Thoracic aorta (tissue), 2 donors: ENCODE data around the gene ZDHHC24. TPM values are rescaled to one million over a fixed set of nuclear protein-coding genes. Genes with fewer than 3 reads are reported as not detected.
"Not testable (repeated sequence)": the region's sequence is repeated elsewhere in the genome, so short reads cannot be mapped to it uniquely, and the experiment has no call there.

Source experiments
- ATAC-seq: fragments of 150-250 bp; one replicate; pipeline ENCODE4 v1.8.0; 2017; ENCODE audit warnings: low read depth; ENCODE audit not compliant: insufficient number of reproducible peaks, low FRiP score
- DNase-seq: peaks from one replicate; pipeline ENCODE4 v3.0.0-alpha.2; 2020; ENCODE audit warnings: low spot score
- H3K27ac ChIP-seq, 2 donors: fragments of 200-600 bp; sonication (generic); 1 replicate in 1 of 2; 2 replicates in 1 of 2; pipeline ENCODE4 v1.5.1; 2016; ENCODE audit warnings: mild to moderate bottlenecking in 2 of 2, moderate library complexity in 2 of 2
- H3K27me3 ChIP-seq: fragments of 200-600 bp; sonication (generic); replicated peaks from 2 replicates; pipeline ENCODE4 v1.6.0; 2016; ENCODE audit warnings: mild to moderate bottlenecking; ENCODE audit not compliant: insufficient read depth
- H3K36me3 ChIP-seq: fragments of 200-600 bp; sonication (generic); one replicate; pipeline ENCODE4 v1.5.1; 2016
- H3K4me1 ChIP-seq, 2 donors: fragments of 200-600 bp; sonication (generic); 1 replicate in 1 of 2; 2 replicates in 1 of 2; pipeline versions ENCODE4 v1.5.1 to v1.6.0; 2016; ENCODE audit warnings: low read depth in 2 of 2, mild to moderate bottlenecking in 1 of 2; ENCODE audit not compliant: control insufficient read depth in 1 of 2
- H3K4me3 ChIP-seq: fragments of 200-600 bp; sonication (generic); 2 replicates; pipeline ENCODE4 v1.5.1; 2016; ENCODE audit warnings: mild to moderate bottlenecking
- H3K9me3 ChIP-seq: fragments of 200-600 bp; sonication (generic); 2 replicates; pipeline ENCODE4 v1.5.1; 2016
- total RNA-seq, 2 donors: library from RNA; depleted of rRNA; stranded (reverse); fragments of >200 nt; gene quantifications; one replicate each; pipeline versions ENCODE4 v1.1.0 to v1.2.3, GENCODE V29; 2016
- TF ChIP-seq, protein P1 (sequence below): fragments of 200-600 bp; sonication (generic); IDR thresholded peaks from one replicate; pipeline ENCODE4 v1.5.1; 2019; ENCODE audit warnings: antibody characterized with exemption

The ZDHHC24 gene
- total RNA-seq, 2 donors from 2014 or later: 10.2 to 15.7 TPM

DNA sequence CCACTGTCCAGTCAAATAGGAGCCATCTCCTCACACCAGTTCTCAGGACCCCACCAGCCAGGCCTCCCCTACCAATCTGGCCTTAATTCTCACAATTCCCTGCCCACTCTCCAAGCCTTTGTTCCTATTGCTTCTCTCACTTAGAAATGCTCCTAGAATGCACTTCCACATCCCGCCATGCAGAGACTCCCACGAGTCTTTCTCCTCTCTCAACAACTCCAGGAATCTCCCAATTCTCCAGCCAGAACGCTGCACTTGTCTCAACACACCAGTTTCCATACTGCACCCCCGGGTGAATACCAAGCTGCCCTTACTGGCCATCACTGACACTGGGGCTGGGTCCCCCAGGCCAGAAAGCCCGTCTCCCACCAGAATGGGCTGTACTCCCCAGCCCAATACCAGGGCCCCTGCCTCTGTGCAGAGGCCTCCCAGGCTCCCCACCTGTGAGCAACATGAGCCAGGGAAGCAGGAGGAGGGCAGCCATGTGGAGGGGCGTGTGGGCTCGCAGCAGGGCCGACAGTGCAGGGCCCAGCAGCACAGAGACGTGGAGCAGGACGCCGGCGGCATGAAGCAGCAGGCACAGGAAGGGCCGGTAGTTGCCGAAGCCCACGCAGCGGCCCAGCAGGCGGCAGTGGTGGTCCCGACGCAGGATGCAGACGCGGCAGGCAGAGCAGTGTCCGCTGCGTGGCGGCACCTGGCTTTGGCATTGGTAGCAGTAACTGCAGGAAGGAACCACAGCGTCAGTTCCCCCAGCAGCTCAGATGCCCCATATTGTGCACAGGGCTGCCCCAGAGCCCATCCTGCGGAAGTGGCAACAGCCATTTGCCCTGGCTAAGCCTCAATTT lies 2.4 kb downstream of the ZDHHC24 start:
- Histone ChIP-seq H3K27me3 (no peaks in the 10 kb centered on the region), H3K27ac (no peak overlapping the region), H3K36me3 (peaks cover 4% of the 10 kb centered on the region), H3K4me3 (peak overlapping the region; percentile 19), H3K9me3 (no peaks in the 10 kb centered on the region), H3K4me1 (peaks cover 15 to 25% of the 10 kb centered on the region in 2 donors)
- ATAC-seq (no peak), DNase-seq (no peak)
- TF ChIP-seq, protein P1, sequence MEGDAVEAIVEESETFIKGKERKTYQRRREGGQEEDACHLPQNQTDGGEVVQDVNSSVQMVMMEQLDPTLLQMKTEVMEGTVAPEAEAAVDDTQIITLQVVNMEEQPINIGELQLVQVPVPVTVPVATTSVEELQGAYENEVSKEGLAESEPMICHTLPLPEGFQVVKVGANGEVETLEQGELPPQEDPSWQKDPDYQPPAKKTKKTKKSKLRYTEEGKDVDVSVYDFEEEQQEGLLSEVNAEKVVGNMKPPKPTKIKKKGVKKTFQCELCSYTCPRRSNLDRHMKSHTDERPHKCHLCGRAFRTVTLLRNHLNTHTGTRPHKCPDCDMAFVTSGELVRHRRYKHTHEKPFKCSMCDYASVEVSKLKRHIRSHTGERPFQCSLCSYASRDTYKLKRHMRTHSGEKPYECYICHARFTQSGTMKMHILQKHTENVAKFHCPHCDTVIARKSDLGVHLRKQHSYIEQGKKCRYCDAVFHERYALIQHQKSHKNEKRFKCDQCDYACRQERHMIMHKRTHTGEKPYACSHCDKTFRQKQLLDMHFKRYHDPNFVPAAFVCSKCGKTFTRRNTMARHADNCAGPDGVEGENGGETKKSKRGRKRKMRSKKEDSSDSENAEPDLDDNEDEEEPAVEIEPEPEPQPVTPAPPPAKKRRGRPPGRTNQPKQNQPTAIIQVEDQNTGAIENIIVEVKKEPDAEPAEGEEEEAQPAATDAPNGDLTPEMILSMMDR: peak; percentile 23

DNA sequence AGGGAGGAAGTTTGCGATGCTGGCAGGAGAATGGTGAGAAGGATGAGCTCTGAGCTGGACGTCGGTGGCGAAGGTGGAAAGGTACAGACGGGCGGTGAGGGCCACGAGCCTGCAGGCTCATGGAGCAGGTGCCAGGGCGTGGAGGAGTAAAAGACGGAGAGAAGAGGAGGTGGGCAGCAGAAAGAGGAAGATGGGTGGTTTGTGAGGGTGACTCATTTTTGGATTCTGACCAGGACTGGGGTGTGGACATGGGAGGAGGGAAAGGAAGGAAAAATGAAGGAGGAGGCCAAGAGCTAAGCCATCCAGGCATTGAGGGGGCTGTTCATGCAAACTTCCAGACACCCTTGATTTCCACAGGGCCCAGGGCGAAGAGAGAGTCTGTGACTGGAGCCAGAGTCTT lies 3.5 kb downstream of the ZDHHC24 start:
- TF ChIP-seq, protein P1: no peak
- Histone ChIP-seq H3K27ac (no peak overlapping the region), H3K27me3 (no peaks in the 10 kb centered on the region), H3K36me3 (peaks cover 4% of the 10 kb centered on the region), H3K9me3 (no peaks in the 10 kb centered on the region), H3K4me1 (peaks cover 15 to 25% of the 10 kb centered on the region in 2 donors), H3K4me3 (no peak overlapping the region)
- DNase-seq: no peak
- no peak for ATAC-seq

DNA sequence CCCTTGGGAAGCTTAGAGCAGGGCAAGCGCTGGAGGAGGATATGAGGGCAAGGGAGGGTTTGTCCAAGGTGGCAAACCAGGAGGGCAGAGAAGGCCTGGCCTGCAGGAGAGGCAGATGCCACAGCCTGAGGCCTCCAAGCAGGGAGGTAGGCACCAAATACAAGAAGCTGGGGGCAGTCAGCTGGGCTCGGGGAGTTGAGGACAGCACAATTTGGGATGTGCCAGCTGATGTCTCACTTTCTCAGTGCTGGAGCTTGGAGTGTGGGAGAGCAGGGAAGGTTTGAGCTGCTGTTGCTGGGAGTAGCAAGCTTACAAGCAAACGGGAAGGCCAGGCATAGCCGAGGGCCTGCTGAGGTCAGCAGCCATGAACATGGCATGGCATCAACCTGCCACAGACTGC lies 4.0 kb downstream of the ZDHHC24 start:
- Histone ChIP-seq H3K4me1 (peaks cover 15 to 25% of the 10 kb centered on the region in 2 donors), H3K36me3 (peaks cover 7% of the 10 kb centered on the region), H3K4me3 (no peak overlapping the region), H3K27ac (no peak overlapping the region), H3K9me3 (no peaks in the 10 kb centered on the region), H3K27me3 (no peaks in the 10 kb centered on the region)
- TF ChIP-seq, protein P1: no peak
- DNase-seq (no peak), ATAC-seq (no peak)

DNA sequence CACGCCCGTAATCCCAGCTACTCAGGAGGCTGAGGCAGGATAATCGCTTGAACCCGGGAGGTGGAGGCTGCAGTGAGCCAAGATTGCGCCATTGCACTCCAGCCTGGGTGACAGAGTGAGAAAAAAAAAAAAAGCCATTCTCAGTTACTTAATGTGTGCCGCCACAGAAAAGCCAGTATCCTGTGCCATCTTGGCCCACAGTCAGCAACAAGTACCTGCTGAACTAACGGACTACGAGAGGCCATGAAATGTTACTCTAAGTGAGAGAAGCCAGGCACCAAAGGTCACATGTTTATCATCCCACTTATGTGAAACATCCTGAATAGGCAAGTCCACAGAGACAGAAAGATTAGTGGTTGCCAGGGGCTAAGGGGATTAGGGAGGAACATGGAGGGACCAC lies 5.2 kb downstream of the ZDHHC24 start:
- H3K27ac ChIP-seq, H3K27me3 ChIP-seq, H3K4me3 ChIP-seq, DNase-seq, ATAC-seq, H3K9me3 ChIP-seq: not testable (repeated sequence)
- Histone ChIP-seq H3K36me3 (peaks cover 15% of the 10 kb centered on the region), H3K4me1 (peaks cover 11 to 18% of the 10 kb centered on the region in 2 donors)

DNA sequence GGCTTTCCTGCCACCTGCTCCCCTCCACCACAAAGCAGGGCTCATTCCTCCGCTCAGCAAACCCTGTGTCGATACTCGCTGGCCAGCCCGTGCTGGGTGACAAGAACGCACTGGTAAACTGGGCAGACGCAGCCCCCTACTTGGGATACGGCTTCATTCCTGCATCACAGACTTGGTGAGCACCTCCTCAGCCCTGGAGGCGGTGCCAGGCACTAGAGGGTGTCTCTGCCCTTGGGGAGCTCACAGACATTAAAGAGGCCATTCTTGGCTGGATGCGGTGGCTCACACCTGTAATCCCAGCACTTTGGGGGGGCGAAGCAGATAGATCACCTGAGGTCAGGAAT lies 6.0 kb downstream of the ZDHHC24 start:
- Histone ChIP-seq H3K4me1 (peaks cover 3 to 11% of the 10 kb centered on the region in 2 donors), H3K27me3 (no peaks in the 10 kb centered on the region), H3K4me3 (no peak overlapping the region), H3K36me3 (peaks cover 15% of the 10 kb centered on the region), H3K27ac (no peak overlapping the region), H3K9me3 (no peaks in the 10 kb centered on the region)
- no peak for DNase-seq
- ATAC-seq: no peak
- TF ChIP-seq, protein P1: no peak
